ENCODE data around the gene TAC4.

- TF ChIP-seq, protein P1, sequence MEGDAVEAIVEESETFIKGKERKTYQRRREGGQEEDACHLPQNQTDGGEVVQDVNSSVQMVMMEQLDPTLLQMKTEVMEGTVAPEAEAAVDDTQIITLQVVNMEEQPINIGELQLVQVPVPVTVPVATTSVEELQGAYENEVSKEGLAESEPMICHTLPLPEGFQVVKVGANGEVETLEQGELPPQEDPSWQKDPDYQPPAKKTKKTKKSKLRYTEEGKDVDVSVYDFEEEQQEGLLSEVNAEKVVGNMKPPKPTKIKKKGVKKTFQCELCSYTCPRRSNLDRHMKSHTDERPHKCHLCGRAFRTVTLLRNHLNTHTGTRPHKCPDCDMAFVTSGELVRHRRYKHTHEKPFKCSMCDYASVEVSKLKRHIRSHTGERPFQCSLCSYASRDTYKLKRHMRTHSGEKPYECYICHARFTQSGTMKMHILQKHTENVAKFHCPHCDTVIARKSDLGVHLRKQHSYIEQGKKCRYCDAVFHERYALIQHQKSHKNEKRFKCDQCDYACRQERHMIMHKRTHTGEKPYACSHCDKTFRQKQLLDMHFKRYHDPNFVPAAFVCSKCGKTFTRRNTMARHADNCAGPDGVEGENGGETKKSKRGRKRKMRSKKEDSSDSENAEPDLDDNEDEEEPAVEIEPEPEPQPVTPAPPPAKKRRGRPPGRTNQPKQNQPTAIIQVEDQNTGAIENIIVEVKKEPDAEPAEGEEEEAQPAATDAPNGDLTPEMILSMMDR (optimal IDR thresholded peaks at IDR 0.05 in 1 of 3, IDR thresholded peaks at IDR 0.05 in 1 of 3, conservative IDR thresholded peaks at IDR 0.05 in 1 of 3; ENCODE audit: extremely low read depth in 1 of 3, insufficient read depth in 2 of 3, low read length in 3 of 3), result no peak
- TF ChIP-seq EZH2 (IDR thresholded peaks at IDR 0.05; ENCODE audit: low read length), result no peak
These were observed 49.7 kb downstream of the TAC4 start for GRCh38 chr17:49798182-49798581.
